ENCODE results near the gene NKTR. TPM values are rescaled to one million over a fixed set of nuclear protein-coding genes. Genes with fewer than 3 reads are reported as not detected.

NKTR gene
- total and polyA plus RNA-seq, 9 of the 15 experiments (the other 6 are each of a cell fraction or from before 2014, with no cell fraction given): 19.7 to 123 (median 92.6) TPM

DNA sequence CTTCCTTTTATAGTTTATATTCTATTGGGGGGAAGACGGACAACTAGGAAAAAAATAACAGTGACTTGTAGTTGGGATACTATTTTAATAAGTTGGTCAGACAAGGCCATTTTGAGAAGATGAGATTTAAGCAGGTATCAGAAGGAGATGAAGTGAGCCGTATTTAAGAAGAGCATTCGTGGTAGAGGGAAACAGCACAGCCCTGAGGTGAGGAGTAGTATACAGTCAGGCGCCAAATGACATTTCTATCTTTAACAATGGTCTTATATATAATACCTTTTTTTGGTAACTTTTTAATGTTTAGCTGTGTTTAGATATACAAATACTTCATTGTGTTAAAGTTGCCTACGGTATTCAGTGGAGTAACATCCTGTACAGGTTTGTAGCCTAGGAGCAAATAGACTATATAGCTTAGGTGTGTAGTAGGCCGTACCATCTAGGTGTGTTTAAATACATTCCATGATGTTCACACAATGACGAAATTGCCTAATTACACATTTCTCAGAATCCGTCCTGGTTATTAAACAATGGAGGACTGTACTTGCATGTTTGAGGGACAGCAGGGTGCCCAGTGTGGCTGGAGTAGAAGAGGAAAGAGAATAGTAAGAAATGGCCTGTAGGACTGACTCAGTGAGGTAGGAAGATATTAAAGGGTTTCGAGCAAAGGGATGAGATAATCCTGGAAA is 1.6 kb downstream of the NKTR start (continued):
- TF ChIP-seq KDM4B (IDR thresholded peaks at IDR 0.05; ENCODE audit: borderline replicate concordance in 2 of 2, low read depth in 1 of 2): no peak
- 0 out of 4 replicates have a peak, but pooled peaks of 1 of the 2 experiments have one; percentile 4 for TF ChIP-seq SIN3A (IDR thresholded peaks at IDR 0.05; ENCODE audit: borderline replicate concordance in 2 of 2, control insufficient read depth in 1 of 2, low read depth in 2 of 2, low read length in 2 of 2)
- no peak for TF ChIP-seq RFX1 (IDR thresholded peaks at IDR 0.05)
- TF ChIP-seq MYC (IDR thresholded peaks at IDR 0.05; ENCODE audit: low read depth, low read length): no peak
- TF ChIP-seq MYC (CRISPR knock-in tag; IDR thresholded peaks at IDR 0.05; ENCODE audit: borderline replicate concordance, low read depth): no peak
- TF ChIP-seq SMARCE1 (IDR thresholded peaks at IDR 0.05): no peak; the same call in 1 of the 2 replicates
- no peak for TF ChIP-seq ZNF551 (CRISPR knock-in tag; IDR thresholded peaks at IDR 0.05)
- no peak for TF ChIP-seq SRSF3 (IDR thresholded peaks at IDR 0.05; ENCODE audit: insufficient read depth, low read length)
- no peak for TF ChIP-seq CREB5 (CRISPR knock-in tag; IDR thresholded peaks at IDR 0.05)
- no peak for TF ChIP-seq ELF4 (CRISPR knock-in tag; IDR thresholded peaks at IDR 0.05)
- TF ChIP-seq TGIF2 (CRISPR knock-in tag; IDR thresholded peaks at IDR 0.05): no peak
- TF ChIP-seq, protein P1, sequence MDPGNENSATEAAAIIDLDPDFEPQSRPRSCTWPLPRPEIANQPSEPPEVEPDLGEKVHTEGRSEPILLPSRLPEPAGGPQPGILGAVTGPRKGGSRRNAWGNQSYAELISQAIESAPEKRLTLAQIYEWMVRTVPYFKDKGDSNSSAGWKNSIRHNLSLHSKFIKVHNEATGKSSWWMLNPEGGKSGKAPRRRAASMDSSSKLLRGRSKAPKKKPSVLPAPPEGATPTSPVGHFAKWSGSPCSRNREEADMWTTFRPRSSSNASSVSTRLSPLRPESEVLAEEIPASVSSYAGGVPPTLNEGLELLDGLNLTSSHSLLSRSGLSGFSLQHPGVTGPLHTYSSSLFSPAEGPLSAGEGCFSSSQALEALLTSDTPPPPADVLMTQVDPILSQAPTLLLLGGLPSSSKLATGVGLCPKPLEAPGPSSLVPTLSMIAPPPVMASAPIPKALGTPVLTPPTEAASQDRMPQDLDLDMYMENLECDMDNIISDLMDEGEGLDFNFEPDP (CRISPR knock-in tag; IDR thresholded peaks at IDR 0.05): no peak
- no peak for TF ChIP-seq RBM15 (IDR thresholded peaks at IDR 0.05; ENCODE audit: insufficient read depth, low read length)
- peak; percentile 86 for TF ChIP-seq ZNF146 (CRISPR knock-in tag; IDR thresholded peaks at IDR 0.05; ENCODE audit: unreplicated experiment)
- TF ChIP-seq NR1H2 (CRISPR knock-in tag; IDR thresholded peaks at IDR 0.05): no peak
- TF ChIP-seq STAT5A (IDR thresholded peaks at IDR 0.05; ENCODE audit: borderline replicate concordance, low read length): 0 out of 2 replicates have a peak, but pooled peaks have one; percentile 6
- TF ChIP-seq FIP1L1 (IDR thresholded peaks at IDR 0.05; ENCODE audit: low read depth, low read length, poor library complexity, severe bottlenecking): no peak
- peak; percentile 37 for TF ChIP-seq ZFP36 (IDR thresholded peaks at IDR 0.05; ENCODE audit: low read depth, low read length, partially characterized antibody)
- no peak for TF ChIP-seq PCBP1 (IDR thresholded peaks at IDR 0.05; ENCODE audit: low read depth, low read length, poor library complexity, severe bottlenecking)
- TF ChIP-seq ZNF282 (CRISPR knock-in tag; IDR thresholded peaks at IDR 0.05): no peak
- no peak for TF ChIP-seq GTF2A2 (tag; IDR thresholded peaks at IDR 0.05)
- peak; percentile 42; the same call in 1 of the 2 replicates for TF ChIP-seq CTBP1 (IDR thresholded peaks at IDR 0.05; ENCODE audit: borderline replicate concordance)
- no peak for TF ChIP-seq CHD2 (IDR thresholded peaks at IDR 0.05; ENCODE audit: low read depth, low read length)
- TF ChIP-seq ELF1 (tag; IDR thresholded peaks at IDR 0.05): no peak
- no peak for TF ChIP-seq ZNF445 (CRISPR knock-in tag; IDR thresholded peaks at IDR 0.05; ENCODE audit: low read depth)
- no peak for TF ChIP-seq ZNF655 (CRISPR knock-in tag; IDR thresholded peaks at IDR 0.05)

Measured in K562 (cell line).